Testis (tissue), 2 donors: ENCODE results near the gene PRDM15.

Experiments used
- CTCF ChIP-seq, 3 experiments: fragments of 450-650 bp in 2 of 3; fragments of 200-600 bp in 1 of 3; sonication (generic) in 1 of 3; IDR thresholded peaks; one replicate each; pipeline ENCODE4 v1.5.1; 2016 to 2019; ENCODE audit warnings: antibody characterized with exemption in 3 of 3, mild to moderate bottlenecking in 2 of 3, moderate library complexity in 1 of 3
- POLR2A ChIP-seq: fragments of 450-650 bp; IDR thresholded peaks from one replicate; pipeline ENCODE4 v1.6.1; 2017; ENCODE audit warnings: antibody characterized with exemption, mild to moderate bottlenecking, moderate library complexity

GRCh38 chr21:41759214-41759840 lies 119.8 kb downstream of the PRDM15 start:
- no peak for TF ChIP-seq CTCF (IDR thresholded peaks at IDR 0.05)
- TF ChIP-seq POLR2A, result no peak
